Adrenal gland (tissue), 12 donors: ENCODE results near the gene ABCD3. TPM values are rescaled to one million over a fixed set of nuclear protein-coding genes. Genes with fewer than 3 reads are reported as not detected.

Experiments
- DNase-seq, 7 donors: peaks; one replicate each; pipeline ENCODE4 v3.0.0-alpha.2; 2019 to 2020
- H3K27ac ChIP-seq, 5 donors: fragments of 200-600 bp; sonication (generic) in 4 of 5; 1 replicate in 3 of 5; 2 replicates in 2 of 5; pipeline versions ENCODE4 v1.5.1 to v1.8.0; 2016 to 2020; ENCODE audit warnings: mild to moderate bottlenecking in 1 of 5
- H3K27me3 ChIP-seq: fragments of 200-600 bp; 2 replicates; pipeline ENCODE4 v1.8.0; 2021
- H3K36me3 ChIP-seq, 2 donors: fragments of 200-600 bp; replicated peaks in 1 of 2; 1 replicate in 1 of 2; 2 replicates in 1 of 2; pipeline versions ENCODE4 v1.5.1 to v1.8.0; 2018 to 2022
- H3K4me1 ChIP-seq, 2 donors: fragments of 200-600 bp; replicated peaks in 1 of 2; 1 replicate in 1 of 2; 2 replicates in 1 of 2; pipeline versions ENCODE4 v1.5.1 to v1.8.0; 2018 to 2021
- H3K4me3 ChIP-seq, 4 donors: fragments of 200-600 bp; sonication (generic) in 3 of 4; one replicate each; pipeline ENCODE4 v1.5.1; 2016 to 2018
- H3K9me3 ChIP-seq, 3 donors: fragments of 200-600 bp; sonication (generic) in 1 of 3; replicated peaks in 1 of 3; 1 replicate in 2 of 3; 2 replicates in 1 of 3; pipeline versions ENCODE4 v1.5.1 to v1.8.0; 2016 to 2021
- POLR2A ChIP-seq, 2 donors: fragments of 450-650 bp; IDR thresholded peaks; one replicate each; pipeline ENCODE4 v1.6.1; 2017; ENCODE audit warnings: antibody characterized with exemption in 2 of 2, mild to moderate bottlenecking in 2 of 2, moderate library complexity in 1 of 2
- WGBS, 4 donors: extraction: QIAGEN DNeasy Blood & Tissue Kit in 2 of 4; methylation state at CpG; one replicate each; pipeline versions ENCODE4 v1.1.5 to v1.1.7; 2013 to 2017; 5-methylcytosine and 5-hydroxymethylcytosine counted together
- intact Hi-C, 2 donors: fragments of 100-400 bp; cut with DNase I; formaldehyde crosslinking; loops; one replicate each; pipeline versions ENCODE4 v1.14.1 to v1.15.0; 2022 to 2023
- polyA plus RNA-seq, 3 donors: library from polyadenylated mRNA; stranded (reverse); fragments of 200-250 nt in 2 of 3; fragments of 350-450 nt in 1 of 3; fragmentation: Illumina TruSeq in 1 of 3; extraction: RNeasy Lipid Tissue Mini Kit (QIAGEN cat#74804) in 1 of 3; gene quantifications; one replicate each; pipeline ENCODE4 v1.2.3, GENCODE V29; 2013 to 2014
- total RNA-seq, 9 donors: library from RNA; depleted of rRNA in 4 of 9; stranded (reverse); fragments of >200 nt in 4 of 9; fragments of 120-200 nt in 1 of 9; fragmentation: NEBNext Ultra II Directional in 1 of 9; extraction: Animal tissue kit (Norgen Biotek cat#: 25700) in 1 of 9; gene quantifications; one replicate each; pipeline versions ENCODE4 v1.1.0 to v1.2.4, GENCODE V29; 2013 to 2023
- TF ChIP-seq, protein P1 (sequence below), 6 experiments: fragments of 450-650 bp in 4 of 6; fragments of 200-600 bp in 2 of 6; sonication (generic) in 1 of 6; IDR thresholded peaks; 1 replicate in 5 of 6; 2 replicates in 1 of 6; pipeline versions ENCODE4 v1.5.1 to v1.8.0; 2016 to 2021; ENCODE audit warnings: antibody characterized with exemption in 6 of 6, mild to moderate bottlenecking in 2 of 6, moderate library complexity in 1 of 6
- donor health status: healthy with polysubstance abuse.
- donor health status: Bipolar disorder and iron deficiency.
- donor health status: DM: yes; HTN: yes; CAD: no.
- donor health status: DM: no; HTN: no; CAD: no.
- donor health status: DM: no; HTN: no; CAD: no.
- donor health status: DM: yes; HTN: yes; CAD: no.

Gene ABCD3
- total and polyA plus RNA-seq, 12 donors = 11.2 to 69.6 (median 37.1) TPM

- H3K27me3 ChIP-seq = no peaks in the 10 kb centered on the region
- no peak for TF ChIP-seq POLR2A (IDR thresholded peaks at IDR 0.05)
- TF ChIP-seq, protein P1, sequence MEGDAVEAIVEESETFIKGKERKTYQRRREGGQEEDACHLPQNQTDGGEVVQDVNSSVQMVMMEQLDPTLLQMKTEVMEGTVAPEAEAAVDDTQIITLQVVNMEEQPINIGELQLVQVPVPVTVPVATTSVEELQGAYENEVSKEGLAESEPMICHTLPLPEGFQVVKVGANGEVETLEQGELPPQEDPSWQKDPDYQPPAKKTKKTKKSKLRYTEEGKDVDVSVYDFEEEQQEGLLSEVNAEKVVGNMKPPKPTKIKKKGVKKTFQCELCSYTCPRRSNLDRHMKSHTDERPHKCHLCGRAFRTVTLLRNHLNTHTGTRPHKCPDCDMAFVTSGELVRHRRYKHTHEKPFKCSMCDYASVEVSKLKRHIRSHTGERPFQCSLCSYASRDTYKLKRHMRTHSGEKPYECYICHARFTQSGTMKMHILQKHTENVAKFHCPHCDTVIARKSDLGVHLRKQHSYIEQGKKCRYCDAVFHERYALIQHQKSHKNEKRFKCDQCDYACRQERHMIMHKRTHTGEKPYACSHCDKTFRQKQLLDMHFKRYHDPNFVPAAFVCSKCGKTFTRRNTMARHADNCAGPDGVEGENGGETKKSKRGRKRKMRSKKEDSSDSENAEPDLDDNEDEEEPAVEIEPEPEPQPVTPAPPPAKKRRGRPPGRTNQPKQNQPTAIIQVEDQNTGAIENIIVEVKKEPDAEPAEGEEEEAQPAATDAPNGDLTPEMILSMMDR (IDR thresholded peaks at IDR 0.05) = no peak
- no peaks in the 10 kb centered on the region for H3K9me3 ChIP-seq
- peaks cover 0 to 24% of the 10 kb centered on the region in 2 donors for H3K36me3 ChIP-seq
- no peak for DNase-seq
- intact Hi-C loops = loop anchor here in 1 of 2 donors (10.0 kb wide), 1 partner anchor 74 kb away; no protein-coding TSS in a partner anchor
- H3K4me3 ChIP-seq = no peak overlapping the region
- H3K4me1 ChIP-seq = peaks cover 0 to 5% of the 10 kb centered on the region in 2 donors
- WGBS, 4 donors = 85 to 90% (median 86%) methylated on average over 4 of the region's 4 CpGs
- H3K27ac ChIP-seq = no peak overlapping the region
Measured at GRCh38 chr1:94530373-94530878, 112.2 kb downstream of the ABCD3 start.

GRCh38 chr1:94531664-94532063 lies 113.5 kb downstream of the ABCD3 start:
- Histone ChIP-seq H3K9me3 (no peaks in the 10 kb centered on the region), H3K4me1 (peaks cover 5% of the 10 kb centered on the region in 2 donors), H3K27me3 (no peaks in the 10 kb centered on the region), H3K4me3 (no peak overlapping the region), H3K36me3 (peaks cover 0 to 28% of the 10 kb centered on the region in 2 donors), H3K27ac (no peak overlapping the region)
- no peak for DNase-seq
- intact Hi-C loops = loop anchor here in 1 of 2 donors (10.0 kb wide), 1 partner anchor 73 kb away; no protein-coding TSS in a partner anchor
- 94 to 97% (median 94%) methylated on average over 6 of the region's 6 CpGs for WGBS, 4 donors
- TF ChIP-seq, protein P1 (IDR thresholded peaks at IDR 0.05) = no peak
- TF ChIP-seq POLR2A (IDR thresholded peaks at IDR 0.05) = no peak

GRCh38 chr1:94532077-94532476 lies 113.9 kb downstream of the ABCD3 start:
- TF ChIP-seq, protein P1 (IDR thresholded peaks at IDR 0.05) = peak in 1 of 6 experiments; percentile 13
- no peak for TF ChIP-seq POLR2A (IDR thresholded peaks at IDR 0.05)
- peaks cover 0 to 28% of the 10 kb centered on the region in 2 donors for H3K36me3 ChIP-seq
- H3K4me3 ChIP-seq = no peak overlapping the region
- 71 to 92% (median 79%) methylated on average over 3 of the region's 3 CpGs for WGBS, 4 donors
- DNase-seq = no peak
- no peak overlapping the region for H3K27ac ChIP-seq
- H3K27me3 ChIP-seq = no peaks in the 10 kb centered on the region
- intact Hi-C loops = loop anchor here in 1 of 2 donors (10.0 kb wide), 1 partner anchor 73 kb away; no protein-coding TSS in a partner anchor
- peaks cover 5 to 9% of the 10 kb centered on the region in 2 donors for H3K4me1 ChIP-seq
- H3K9me3 ChIP-seq = no peaks in the 10 kb centered on the region

- 84 to 91% (median 88%) methylated on average over 5 of the region's 5 CpGs for WGBS, 4 donors
- Histone ChIP-seq H3K27ac (no peak overlapping the region), H3K36me3 (peaks cover 0 to 28% of the 10 kb centered on the region in 2 donors)
Measured at GRCh38 chr1:94535095-94535494, 116.9 kb downstream of the ABCD3 start.

More at GRCh38 chr1:94535095-94535494, 116.9 kb downstream of the ABCD3 start:
- no peaks in the 10 kb centered on the region for H3K9me3 ChIP-seq
- H3K4me3 ChIP-seq = no peak overlapping the region
- TF ChIP-seq, protein P1 (IDR thresholded peaks at IDR 0.05) = no peak
- no peak for TF ChIP-seq POLR2A (IDR thresholded peaks at IDR 0.05)
- intact Hi-C loops = loop anchor here (5.0 to 10.0 kb wide), 2 partner anchors 62 to 70 kb away; no protein-coding TSS in a partner anchor
- H3K27me3 ChIP-seq = no peaks in the 10 kb centered on the region
- H3K4me1 ChIP-seq = peaks cover 0 to 26% of the 10 kb centered on the region in 2 donors
- DNase-seq = no peak
